Mucosa of gallbladder (tissue), 1 donor: Measurements from ENCODE around the gene ANO8. TPM values are rescaled to one million over a fixed set of nuclear protein-coding genes. Genes with fewer than 3 reads are reported as not detected.
A peak's percentile ranks its signal among the peaks of the same experiment; 100 is the strongest.
"Not testable (repeated sequence)": the region's sequence is repeated elsewhere in the genome, so short reads cannot be mapped to it uniquely, and the experiment has no call there.

Experiments used
- DNase-seq: peaks from one replicate; pipeline ENCODE4 v3.0.0-alpha.2; 2020; ENCODE audit warnings: low spot score
- total RNA-seq: library from RNA; stranded (reverse); gene quantifications from one replicate; pipeline ENCODE4 v1.2.1, GENCODE V29; 2021
- donor health status: DM: no; HTN: no; CAD: no.

The ANO8 gene
- total RNA-seq, 1 donor from 2014 or later: 33.2 TPM

- DNase-seq: no peak
Measured at GRCh38 chr19:17293605-17294004, 41.0 kb downstream of the ANO8 start.

DNA sequence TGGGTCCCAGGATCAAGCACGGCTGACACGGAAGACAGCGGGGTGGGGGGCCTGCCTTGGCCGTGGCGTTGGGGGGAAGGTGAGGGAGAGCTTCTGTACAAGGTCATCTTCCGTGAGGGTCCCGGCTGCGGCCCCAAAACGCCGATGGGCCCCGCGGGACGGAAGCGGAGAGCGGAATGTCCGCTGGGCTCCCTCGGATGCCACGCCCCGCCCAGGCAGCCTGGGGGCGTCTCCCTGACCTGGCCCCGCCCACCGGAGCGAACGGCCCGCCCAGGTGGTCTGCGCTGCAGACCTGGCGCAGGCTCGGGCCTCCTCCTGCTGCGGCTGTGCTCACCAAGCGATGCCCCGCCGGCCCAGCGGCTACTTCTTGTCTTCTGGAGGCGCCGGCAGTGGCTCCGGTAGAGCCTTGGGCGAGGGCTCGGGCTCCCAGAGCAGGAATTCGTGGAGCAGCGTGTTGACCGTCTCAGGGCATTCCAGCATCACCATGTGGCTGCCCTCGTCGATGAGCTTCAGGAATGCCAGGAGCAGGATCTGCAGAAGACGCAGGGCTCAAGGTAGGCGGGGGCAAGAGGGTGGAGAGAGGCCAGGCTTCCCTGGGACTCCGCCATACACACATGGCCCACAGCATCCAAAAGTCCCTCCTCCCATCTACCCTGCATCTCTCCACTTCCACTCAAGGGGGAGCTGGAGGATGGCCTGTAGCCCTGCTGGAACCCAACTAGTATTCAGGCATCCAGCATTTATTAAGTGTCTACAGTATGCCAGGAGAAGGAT, 42.2 kb downstream of the ANO8 start:
- peak; percentile 80 for DNase-seq

GRCh38 chr19:17289489-17289888, 45.2 kb downstream of the ANO8 start:
- peak; percentile 59 for DNase-seq

- no peak for DNase-seq
Measured at GRCh38 chr19:17286752-17287151, 47.9 kb downstream of the ANO8 start.

- DNase-seq: no peak
Measured at GRCh38 chr19:17286263-17286662, 48.4 kb downstream of the ANO8 start.

DNA sequence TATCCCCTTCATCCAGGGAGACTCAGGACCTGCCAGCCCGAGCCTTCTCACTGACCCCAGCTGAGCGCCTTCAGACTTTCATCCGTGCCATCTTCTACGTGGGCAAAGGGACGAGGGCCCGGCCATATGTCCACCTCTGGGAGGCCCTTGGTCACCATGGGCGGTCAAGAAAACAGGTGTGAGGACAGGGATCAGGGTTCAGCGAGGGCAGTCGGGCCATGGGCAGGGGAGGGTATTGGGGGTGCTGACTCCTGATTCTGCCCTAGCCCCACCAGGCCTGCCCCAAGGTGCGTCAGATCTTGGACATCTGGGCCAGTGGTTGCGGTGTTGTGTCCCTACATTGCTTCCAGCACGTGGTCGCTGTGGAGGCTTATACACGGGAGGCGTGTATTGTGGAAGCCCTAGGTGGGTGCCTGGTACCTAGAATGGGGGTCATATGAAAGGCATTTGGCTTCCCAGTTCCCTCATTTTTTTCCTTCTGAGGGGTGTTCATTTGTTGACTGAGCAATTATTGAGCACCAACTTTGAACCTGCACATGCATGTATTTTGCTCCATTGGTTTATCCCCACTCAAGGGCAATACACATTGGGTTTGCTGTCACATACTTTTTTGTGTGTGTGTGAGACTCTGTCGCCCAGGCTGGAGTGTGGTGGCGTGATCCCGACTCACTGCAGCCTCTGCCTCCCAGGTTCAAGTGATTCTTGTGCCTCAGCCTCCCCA, 49.1 kb downstream of the ANO8 start:
- DNase-seq: no peak

DNA sequence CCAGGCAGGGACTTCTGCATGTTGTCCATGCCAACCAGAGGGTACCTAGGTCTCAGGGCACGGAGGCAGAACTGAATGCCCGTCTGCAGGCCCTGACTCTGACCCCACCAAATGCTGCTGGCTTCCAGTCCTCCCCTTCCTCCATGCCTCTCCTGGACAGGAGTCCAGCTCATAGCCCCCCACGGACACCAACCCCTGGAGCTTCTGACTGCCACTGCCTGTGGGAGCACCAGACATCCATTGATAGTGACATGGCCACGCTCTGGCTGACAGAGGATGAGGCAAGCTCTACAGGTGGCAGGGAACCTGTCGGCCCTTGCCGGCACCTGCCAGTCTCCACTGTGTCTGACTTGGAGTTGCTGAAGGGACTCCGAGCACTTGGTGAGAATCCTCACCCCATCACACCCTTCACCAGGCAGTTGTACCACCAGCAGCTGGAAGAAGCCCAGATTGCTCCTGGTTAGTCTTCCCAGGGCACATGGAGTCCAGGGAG, 51.1 kb downstream of the ANO8 start:
- no peak for DNase-seq

DNA sequence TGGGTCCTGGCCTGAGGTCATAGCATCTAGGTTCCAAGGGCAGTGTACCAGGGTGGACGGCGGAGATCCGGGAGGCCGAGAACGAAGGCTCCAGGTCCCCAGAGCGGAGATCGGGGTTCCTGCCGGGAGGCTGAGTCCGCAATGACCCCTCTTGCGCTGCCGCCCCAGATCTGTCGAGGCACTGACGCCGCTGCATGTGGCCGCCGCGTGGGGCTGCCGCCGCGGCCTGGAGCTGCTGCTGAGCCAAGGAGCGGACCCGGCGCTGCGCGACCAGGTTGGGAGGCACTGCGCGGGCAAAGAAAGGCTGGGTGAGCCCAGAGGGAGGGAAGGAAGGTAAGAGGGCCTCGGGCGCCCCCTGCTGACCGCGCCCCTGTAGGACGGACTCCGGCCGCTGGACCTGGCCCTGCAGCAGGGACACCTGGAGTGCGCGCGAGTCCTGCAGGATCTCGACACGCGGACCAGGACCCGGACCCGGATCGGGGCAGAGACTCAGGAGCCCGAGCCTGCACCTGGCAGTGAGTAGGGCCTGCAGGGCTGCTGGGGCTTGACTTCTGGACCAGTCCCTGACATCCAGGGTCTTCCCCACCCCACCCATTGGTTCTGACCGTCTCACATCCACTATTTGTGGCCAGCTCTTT, 52.0 kb downstream of the ANO8 start:
- peak; percentile 83 for DNase-seq

GRCh38 chr19:17281391-17282304, 53.0 kb downstream of the ANO8 start, which contains the start of gene ANKLE1:
Gene ANKLE1 (plus strand): TSS chr19:17281901. CDS start chr19:17281921, 20 bp downstream.
- DNase-seq: no peak

GRCh38 chr19:17279436-17279835, 55.2 kb downstream of the ANO8 start:
- no peak for DNase-seq

DNA sequence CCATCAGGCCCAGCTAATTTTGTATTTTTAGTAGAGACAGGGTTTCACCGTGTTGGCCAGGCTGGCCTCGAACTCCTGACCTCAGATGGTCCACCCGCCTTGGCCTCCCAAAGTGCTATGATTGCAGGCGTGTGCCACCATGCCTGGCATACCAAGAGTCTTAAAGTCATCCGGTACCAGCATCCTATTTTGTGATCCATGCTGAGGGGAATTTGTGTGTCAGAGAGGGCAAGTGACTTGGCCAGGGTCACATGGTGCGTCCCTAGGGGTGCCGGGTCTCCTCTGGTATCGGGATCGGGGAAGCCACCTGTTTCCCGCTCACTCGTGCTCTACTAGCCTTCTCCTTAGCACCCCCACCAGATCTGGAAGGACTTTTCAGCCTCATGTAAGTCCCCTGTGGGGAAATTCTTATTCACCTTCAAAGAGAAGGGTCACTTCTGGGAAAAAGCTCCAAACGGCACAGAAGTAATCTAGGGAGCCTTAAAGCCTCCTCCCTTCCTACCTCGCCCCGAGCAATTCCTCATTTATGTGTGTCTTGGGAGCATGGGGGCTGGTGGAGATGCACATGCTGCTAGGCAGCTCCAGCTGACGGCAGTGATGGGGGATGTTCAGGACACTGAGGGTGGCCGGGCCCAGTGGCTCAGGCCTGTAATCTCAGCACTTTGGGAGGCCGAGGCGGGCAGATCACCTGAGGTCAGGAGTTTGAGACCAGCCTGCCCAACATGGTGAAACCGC, 59.0 kb downstream of the ANO8 start:
- no peak for DNase-seq

DNA sequence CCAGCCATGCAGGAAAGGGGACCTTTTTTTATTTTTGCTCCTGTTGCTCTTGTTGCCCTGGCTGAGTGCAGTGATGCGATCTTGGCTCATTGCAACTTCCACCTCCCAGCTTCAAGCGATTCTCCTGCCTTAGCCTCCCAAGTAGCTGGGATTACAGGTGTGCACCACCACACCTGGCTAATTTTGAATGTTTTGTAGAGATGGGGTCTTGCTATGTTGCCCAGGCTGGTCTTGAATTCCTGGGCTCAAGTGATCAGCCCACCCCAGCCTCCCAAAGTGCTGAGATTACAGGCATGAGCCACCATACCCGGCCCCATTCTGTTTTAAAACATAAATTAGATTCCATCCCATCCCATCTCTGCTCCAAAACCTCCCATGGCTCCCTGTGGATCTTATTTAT, 59.8 kb downstream of the ANO8 start:
- not testable (repeated sequence) for DNase-seq

Other genes with a start within 250 kb of the ANO8 start
- 28.0 TPM for gene USE1, start 119.5 kb downstream of the ANO8 start, total RNA-seq
- gene OCEL1, start 108.6 kb downstream of the ANO8 start, total RNA-seq: 47.8 TPM
- 46.3 TPM for gene NR2F6, start 88.9 kb downstream of the ANO8 start, total RNA-seq
- 4.3 TPM for gene USHBP1, start 70.1 kb downstream of the ANO8 start, total RNA-seq
- 70.5 TPM for gene BABAM1, start 67.4 kb downstream of the ANO8 start, total RNA-seq
- 0.83 TPM for gene ANKLE1, start 53.0 kb downstream of the ANO8 start, total RNA-seq
- 20.1 TPM for gene ABHD8, start 31.4 kb downstream of the ANO8 start, total RNA-seq
- 102 TPM for gene MRPL34, start 29.0 kb downstream of the ANO8 start, total RNA-seq
- gene DDA1, start 25.3 kb downstream of the ANO8 start, total RNA-seq: 37.9 TPM
- gene GTPBP3, start 2.7 kb upstream of the ANO8 start, total RNA-seq: 24.7 TPM
- gene PLVAP, start 42.5 kb upstream of the ANO8 start, total RNA-seq: 166 TPM
- gene CCDC194, start 59.3 kb upstream of the ANO8 start, total RNA-seq: 1.0 TPM
- 90.6 TPM for gene BST2, start 70.8 kb upstream of the ANO8 start, total RNA-seq
- gene MVB12A, start 85.2 kb upstream of the ANO8 start, total RNA-seq: 61.2 TPM
- gene TMEM221, start 113.8 kb upstream of the ANO8 start, total RNA-seq: 0.37 TPM
- not detected for gene NXNL1, start 126.1 kb upstream of the ANO8 start, total RNA-seq
- gene SLC27A1, start 135.7 kb upstream of the ANO8 start, total RNA-seq: 37.1 TPM
- gene PGLS, start 176.8 kb upstream of the ANO8 start, total RNA-seq: 93.0 TPM
- 71.1 TPM for gene COLGALT1, start 220.8 kb upstream of the ANO8 start, total RNA-seq